Glutamatergic neuron (in vitro differentiated cells): ENCODE measurements around the gene ALMS1. TPM values are rescaled to one million over a fixed set of nuclear protein-coding genes. Genes with fewer than 3 reads are reported as not detected.

ENCODE experiments used
- DNase-seq: peaks from one replicate; pipeline ENCODE4 v3.0.0; 2022
- H3K27ac Mint-ChIP-seq: one replicate; pipeline ENCODE4 v1.8.0; 2020; ENCODE audit warnings: mild to moderate bottlenecking, mixed read lengths, inconsistent platforms; ENCODE audit not compliant: unreplicated experiment
- H3K27me3 Mint-ChIP-seq: one replicate; pipeline ENCODE4 v1.8.0; 2020; ENCODE audit warnings: mild to moderate bottlenecking, moderate library complexity, mixed read lengths, inconsistent platforms; ENCODE audit not compliant: unreplicated experiment
- H3K36me3 Mint-ChIP-seq: one replicate; pipeline ENCODE4 v1.8.0; 2020; ENCODE audit warnings: mild to moderate bottlenecking, mixed read lengths, inconsistent platforms; ENCODE audit not compliant: unreplicated experiment
- H3K4me1 Mint-ChIP-seq: one replicate; pipeline ENCODE4 v1.8.0; 2020; ENCODE audit warnings: mild to moderate bottlenecking, low read depth, mixed read lengths, inconsistent platforms; ENCODE audit not compliant: unreplicated experiment
- H3K4me3 Mint-ChIP-seq: one replicate; pipeline ENCODE4 v1.8.0; 2020; ENCODE audit warnings: mild to moderate bottlenecking, mixed read lengths, inconsistent platforms; ENCODE audit not compliant: unreplicated experiment
- H3K9me3 Mint-ChIP-seq: one replicate; pipeline ENCODE4 v1.8.0; 2020; ENCODE audit warnings: mild to moderate bottlenecking, moderate library complexity, mixed read lengths, inconsistent platforms; ENCODE audit not compliant: unreplicated experiment
- CTCF ChIP-seq: fragments of 200-600 bp; sonication (generic); IDR thresholded peaks from one replicate; pipeline ENCODE4 v1.5.0; 2021; ENCODE audit not compliant: partially characterized antibody, unreplicated experiment
- long read RNA-seq: library from polyadenylated mRNA; unstranded; transcript quantifications from one replicate; pipeline ENCODE4 v2.0.0, GENCODE V29; 2020; ENCODE audit not compliant: unreplicated experiment
- total RNA-seq: library from RNA; stranded (reverse); fragmentation: NEBNext Ultra II Directional; extraction: Animal tissue kit (Norgen Biotek cat#: 25700); gene quantifications from one replicate; pipeline ENCODE4 v1.2.1, GENCODE V29; 2021; ENCODE audit not compliant: unreplicated experiment

The ALMS1 gene, protein sequence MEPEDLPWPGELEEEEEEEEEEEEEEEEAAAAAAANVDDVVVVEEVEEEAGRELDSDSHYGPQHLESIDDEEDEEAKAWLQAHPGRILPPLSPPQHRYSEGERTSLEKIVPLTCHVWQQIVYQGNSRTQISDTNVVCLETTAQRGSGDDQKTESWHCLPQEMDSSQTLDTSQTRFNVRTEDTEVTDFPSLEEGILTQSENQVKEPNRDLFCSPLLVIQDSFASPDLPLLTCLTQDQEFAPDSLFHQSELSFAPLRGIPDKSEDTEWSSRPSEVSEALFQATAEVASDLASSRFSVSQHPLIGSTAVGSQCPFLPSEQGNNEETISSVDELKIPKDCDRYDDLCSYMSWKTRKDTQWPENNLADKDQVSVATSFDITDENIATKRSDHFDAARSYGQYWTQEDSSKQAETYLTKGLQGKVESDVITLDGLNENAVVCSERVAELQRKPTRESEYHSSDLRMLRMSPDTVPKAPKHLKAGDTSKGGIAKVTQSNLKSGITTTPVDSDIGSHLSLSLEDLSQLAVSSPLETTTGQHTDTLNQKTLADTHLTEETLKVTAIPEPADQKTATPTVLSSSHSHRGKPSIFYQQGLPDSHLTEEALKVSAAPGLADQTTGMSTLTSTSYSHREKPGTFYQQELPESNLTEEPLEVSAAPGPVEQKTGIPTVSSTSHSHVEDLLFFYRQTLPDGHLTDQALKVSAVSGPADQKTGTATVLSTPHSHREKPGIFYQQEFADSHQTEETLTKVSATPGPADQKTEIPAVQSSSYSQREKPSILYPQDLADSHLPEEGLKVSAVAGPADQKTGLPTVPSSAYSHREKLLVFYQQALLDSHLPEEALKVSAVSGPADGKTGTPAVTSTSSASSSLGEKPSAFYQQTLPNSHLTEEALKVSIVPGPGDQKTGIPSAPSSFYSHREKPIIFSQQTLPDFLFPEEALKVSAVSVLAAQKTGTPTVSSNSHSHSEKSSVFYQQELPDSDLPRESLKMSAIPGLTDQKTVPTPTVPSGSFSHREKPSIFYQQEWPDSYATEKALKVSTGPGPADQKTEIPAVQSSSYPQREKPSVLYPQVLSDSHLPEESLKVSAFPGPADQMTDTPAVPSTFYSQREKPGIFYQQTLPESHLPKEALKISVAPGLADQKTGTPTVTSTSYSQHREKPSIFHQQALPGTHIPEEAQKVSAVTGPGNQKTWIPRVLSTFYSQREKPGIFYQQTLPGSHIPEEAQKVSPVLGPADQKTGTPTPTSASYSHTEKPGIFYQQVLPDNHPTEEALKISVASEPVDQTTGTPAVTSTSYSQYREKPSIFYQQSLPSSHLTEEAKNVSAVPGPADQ (N-terminal part only)
- total RNA-seq: 50.5 TPM
- long read RNA-seq, partial matches to known transcripts: 2 of 2 reads
- long read RNA-seq, other reads (novel, unspliced or antisense): 0 of 2 reads

DNA sequence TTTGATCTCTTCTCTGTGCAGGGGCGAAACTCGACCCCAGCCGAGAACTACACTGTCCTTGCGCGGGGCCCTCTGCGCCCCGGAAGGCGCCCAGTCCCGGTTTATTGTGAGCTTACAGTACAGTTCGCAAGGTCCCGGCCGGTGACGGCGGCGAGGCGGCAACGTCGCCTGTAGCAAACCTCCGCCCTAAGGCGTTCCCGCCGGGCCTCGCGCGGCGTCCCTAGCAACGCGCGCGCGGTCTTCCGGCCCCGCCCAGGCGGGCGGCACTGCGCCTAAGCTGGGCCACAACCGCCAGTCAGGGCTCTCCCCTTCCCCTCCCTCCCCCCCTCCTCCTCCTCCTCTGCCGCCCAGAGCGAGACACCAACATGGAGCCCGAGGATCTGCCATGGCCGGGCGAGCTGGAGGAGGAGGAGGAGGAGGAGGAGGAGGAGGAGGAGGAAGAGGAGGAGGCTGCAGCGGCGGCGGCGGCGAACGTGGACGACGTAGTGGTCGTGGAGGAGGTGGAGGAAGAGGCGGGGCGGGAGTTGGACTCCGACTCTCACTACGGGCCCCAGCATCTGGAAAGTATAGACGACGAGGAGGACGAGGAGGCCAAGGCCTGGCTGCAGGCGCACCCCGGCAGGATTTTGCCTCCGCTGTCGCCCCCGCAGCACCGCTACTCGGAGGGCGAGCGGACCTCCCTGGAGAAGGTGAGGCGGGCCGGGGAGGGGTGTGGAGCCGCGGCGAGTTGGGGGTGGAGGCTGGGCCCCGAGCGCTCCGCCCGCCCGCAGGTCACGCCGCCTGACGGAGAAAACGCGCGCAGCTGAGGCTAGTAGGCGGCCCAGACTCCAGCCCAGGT lies at the start of gene ALMS1:
ALMS1 (plus strand) TSS at position 333 of the 838 bp plus-strand sequence; CDS start at position 366, 33 bp downstream.
- Mint-ChIP-seq H3K4me3 (peak within 1 kb of the TSS; percentile 95), H3K9me3 (peaks cover 2% of the 10 kb centered on the region), H3K4me1 (peaks cover 11% of the 10 kb centered on the region), H3K27ac (peak within 1 kb of the TSS; percentile 97), H3K27me3 (peaks cover 3% of the 10 kb centered on the region), H3K36me3 (no peaks in the 10 kb centered on the region)
- no peak for TF ChIP-seq CTCF
- peak; percentile 89 for DNase-seq

GRCh38 chr2:73337828-73338227 lies 47.8 kb upstream of the ALMS1 start:
- Mint-ChIP-seq H3K36me3 (no peaks in the 10 kb centered on the region), H3K27me3 (no peaks in the 10 kb centered on the region), H3K4me1 (no peaks in the 10 kb centered on the region), H3K27ac (no peak overlapping the region), H3K9me3 (no peaks in the 10 kb centered on the region), H3K4me3 (no peak overlapping the region)
- DNase-seq: no peak
- no peak for TF ChIP-seq CTCF

- Mint-ChIP-seq H3K36me3 (no peaks in the 10 kb centered on the region), H3K9me3 (no peaks in the 10 kb centered on the region), H3K4me1 (no peaks in the 10 kb centered on the region), H3K27me3 (no peaks in the 10 kb centered on the region), H3K4me3 (no peak overlapping the region), H3K27ac (no peak overlapping the region)
- DNase-seq: no peak
- TF ChIP-seq CTCF: no peak
These were observed 46.4 kb upstream of the ALMS1 start for GRCh38 chr2:73339201-73339600.

DNA sequence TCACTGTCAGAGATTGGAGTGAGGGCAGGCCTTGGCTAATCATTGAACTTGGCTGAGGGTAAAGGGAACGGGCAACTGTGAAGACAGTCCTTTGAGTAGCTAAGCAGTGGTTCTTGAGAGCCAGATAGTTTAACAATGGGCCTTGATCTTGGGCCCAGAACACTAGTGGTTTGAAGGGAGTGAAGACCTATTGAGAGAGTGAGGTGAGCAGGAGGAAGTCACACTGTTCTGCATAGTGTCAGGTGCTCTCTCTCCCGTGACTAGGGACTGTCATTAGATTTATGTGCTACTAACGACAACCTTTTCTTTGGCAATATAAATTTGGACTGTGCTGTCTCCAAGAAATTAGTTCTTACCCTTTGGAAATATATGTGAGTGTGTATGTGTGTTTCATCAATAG lies 44.6 kb upstream of the ALMS1 start:
- no peak for TF ChIP-seq CTCF
- Mint-ChIP-seq H3K9me3 (no peaks in the 10 kb centered on the region), H3K27me3 (no peaks in the 10 kb centered on the region), H3K4me1 (no peaks in the 10 kb centered on the region), H3K36me3 (no peaks in the 10 kb centered on the region), H3K27ac (no peak overlapping the region), H3K4me3 (no peak overlapping the region)
- no peak for DNase-seq
